ENCODE results near the gene ISLR.

Gene ISLR

DNA sequence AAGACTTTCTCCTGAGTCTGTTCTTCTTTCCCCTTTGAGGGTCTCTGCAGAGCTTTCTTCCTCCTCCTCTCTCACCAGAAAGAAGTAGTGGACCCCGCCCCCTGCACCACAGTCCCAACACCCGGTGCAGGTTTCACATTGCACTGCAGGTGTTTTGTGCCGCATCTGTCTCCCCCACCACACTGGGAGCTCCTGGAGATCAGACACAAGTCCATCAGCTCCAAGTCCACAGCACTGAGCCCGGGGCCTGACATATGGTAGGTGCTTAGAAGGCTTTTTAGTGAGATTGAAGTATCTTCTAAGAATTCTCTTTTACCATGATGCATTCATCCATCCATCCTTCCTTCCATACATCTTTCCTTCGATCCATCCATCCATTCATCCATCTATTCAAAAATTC, 19.2 kb downstream of the ISLR start:
- Mint-ChIP-seq H3K36me3 (ENCODE audit: low read depth) (no peaks in the 10 kb centered on the region), H3K4me3 (no peak overlapping the region), H3K9me3 (no peaks in the 10 kb centered on the region), H3K4me1 (ENCODE audit: low read depth) (no peaks in the 10 kb centered on the region), H3K27me3 (no peaks in the 10 kb centered on the region), H3K27ac (no peak overlapping the region)

DNA sequence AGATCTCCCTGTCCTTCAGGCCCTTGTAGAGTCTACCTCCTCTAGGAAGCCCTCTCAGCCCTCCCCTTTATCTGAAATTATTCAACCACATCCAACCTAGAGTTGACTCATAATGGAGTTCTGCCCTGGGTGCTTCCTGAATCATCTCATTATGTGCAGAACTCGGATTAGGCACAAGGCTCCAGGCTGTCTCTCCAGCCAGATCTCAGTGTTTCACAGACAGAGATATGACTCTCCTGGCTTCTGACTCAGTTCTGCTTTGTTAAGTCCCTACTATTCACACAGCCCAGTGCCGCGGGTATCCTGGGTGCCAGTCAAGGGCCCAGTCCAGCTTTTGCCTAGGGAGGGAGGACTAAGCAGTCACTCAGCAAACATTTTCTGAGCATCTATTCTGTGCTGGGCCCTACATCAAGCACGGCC, 19.8 kb downstream of the ISLR start:
- no peaks in the 10 kb centered on the region for H3K36me3 Mint-ChIP-seq (ENCODE audit: low read depth)
- no peak overlapping the region for H3K4me3 Mint-ChIP-seq
- H3K27me3 Mint-ChIP-seq: no peaks in the 10 kb centered on the region
- H3K9me3 Mint-ChIP-seq: no peaks in the 10 kb centered on the region
- no peaks in the 10 kb centered on the region for H3K4me1 Mint-ChIP-seq (ENCODE audit: low read depth)
- H3K27ac Mint-ChIP-seq: no peak overlapping the region

DNA sequence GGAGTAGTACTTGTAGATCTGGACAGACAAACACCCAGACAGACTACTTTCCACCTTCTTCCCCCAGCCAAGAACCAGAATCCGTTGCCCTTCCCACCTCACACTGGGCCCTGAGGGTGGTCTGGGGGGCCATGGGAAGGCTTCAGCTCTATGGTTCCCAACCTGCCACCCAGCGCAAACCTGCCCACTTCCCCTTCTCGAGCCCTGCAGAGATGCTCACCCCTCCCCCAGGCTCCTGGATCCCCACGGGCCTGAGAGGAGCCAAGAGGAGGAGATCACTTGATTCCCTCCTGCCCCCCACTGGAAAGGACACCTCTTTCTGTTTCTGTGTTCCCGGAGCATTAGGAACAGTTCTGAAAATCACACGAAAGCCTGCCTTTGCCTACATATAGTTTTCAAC, 20.4 kb downstream of the ISLR start:
- Mint-ChIP-seq H3K4me1 (ENCODE audit: low read depth) (no peaks in the 10 kb centered on the region), H3K27me3 (no peaks in the 10 kb centered on the region), H3K27ac (no peak overlapping the region), H3K9me3 (no peaks in the 10 kb centered on the region), H3K36me3 (ENCODE audit: low read depth) (no peaks in the 10 kb centered on the region), H3K4me3 (no peak overlapping the region)

DNA sequence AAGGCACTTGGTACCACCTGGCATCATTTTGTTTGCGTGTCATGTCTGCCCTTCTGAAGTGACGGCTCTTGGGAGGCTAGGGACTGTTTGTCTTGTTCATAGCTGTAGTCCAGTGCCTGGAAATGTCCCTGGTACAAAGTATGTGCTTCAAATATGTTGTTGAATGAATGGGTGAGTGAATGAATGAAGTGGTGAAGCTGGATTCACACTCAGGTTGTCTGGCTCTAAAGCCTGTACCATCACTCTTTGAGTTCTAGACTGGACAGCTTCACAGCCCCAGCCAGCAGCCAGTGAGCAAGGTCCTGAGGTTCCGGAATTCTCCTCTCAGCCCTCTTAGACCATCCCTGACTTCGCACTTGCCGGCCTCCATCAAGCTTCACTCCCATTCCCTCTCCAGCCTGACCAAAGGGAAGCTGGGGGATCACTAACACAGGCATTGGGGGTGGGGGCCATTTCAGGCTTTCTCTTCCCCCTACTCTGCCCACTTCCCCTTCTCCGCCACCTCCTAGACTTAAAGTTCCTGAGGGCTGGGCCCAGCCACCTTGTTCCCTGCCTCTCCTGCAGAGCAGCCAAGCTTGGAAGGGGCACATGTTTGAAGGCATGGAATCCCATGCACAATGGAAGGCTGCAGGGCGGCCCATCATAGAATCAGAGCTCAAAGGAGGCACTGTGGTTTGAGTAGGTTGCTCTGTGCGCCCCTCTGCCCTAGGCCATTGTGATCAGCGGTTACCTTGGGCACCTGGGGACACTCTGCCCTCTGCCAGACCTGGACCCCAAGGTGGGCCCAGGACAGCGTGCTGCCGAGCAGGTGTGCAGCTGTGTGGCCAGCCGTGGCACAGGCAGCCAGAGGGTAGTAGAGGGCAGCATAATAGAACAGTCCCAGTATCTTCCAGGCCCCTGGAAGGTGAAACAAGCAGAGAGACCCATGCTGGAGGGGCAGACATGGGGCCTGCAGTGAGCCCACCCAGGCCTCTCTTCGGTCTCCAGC, 21.4 kb downstream of the ISLR start:
- no peaks in the 10 kb centered on the region for H3K9me3 Mint-ChIP-seq
- no peaks in the 10 kb centered on the region for H3K27me3 Mint-ChIP-seq

DNA sequence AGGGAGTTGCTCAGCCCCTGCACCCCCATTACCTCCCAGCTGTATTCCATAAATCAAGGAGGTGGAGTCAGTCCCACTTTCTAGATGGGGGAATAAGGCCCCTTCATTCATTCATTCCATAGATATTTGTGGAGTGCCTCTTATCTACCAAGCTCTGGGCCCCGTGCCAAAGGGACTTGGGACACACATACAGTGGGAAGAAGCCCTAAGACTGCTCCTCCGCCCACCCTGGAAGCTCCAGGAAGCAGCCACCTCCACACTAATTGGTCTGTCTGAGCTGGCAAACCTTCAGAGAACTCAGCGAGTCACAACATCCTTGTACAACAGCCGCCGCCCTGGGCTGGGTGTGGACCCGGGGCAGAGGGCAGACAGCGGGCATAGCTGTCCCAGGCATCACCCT, 22.7 kb downstream of the ISLR start:
- H3K4me1 Mint-ChIP-seq (ENCODE audit: low read depth): no peaks in the 10 kb centered on the region
- no peak overlapping the region for H3K27ac Mint-ChIP-seq
- no peaks in the 10 kb centered on the region for H3K27me3 Mint-ChIP-seq
- no peaks in the 10 kb centered on the region for H3K9me3 Mint-ChIP-seq
- H3K4me3 Mint-ChIP-seq: no peak overlapping the region
- no peaks in the 10 kb centered on the region for H3K36me3 Mint-ChIP-seq (ENCODE audit: low read depth)

More for the DNA sequence above, 21.4 kb downstream of the ISLR start:
- H3K36me3 Mint-ChIP-seq (ENCODE audit: low read depth): no peaks in the 10 kb centered on the region
- no peak overlapping the region for H3K27ac Mint-ChIP-seq
- no peak overlapping the region for H3K4me3 Mint-ChIP-seq
- no peaks in the 10 kb centered on the region for H3K4me1 Mint-ChIP-seq (ENCODE audit: low read depth)

DNA sequence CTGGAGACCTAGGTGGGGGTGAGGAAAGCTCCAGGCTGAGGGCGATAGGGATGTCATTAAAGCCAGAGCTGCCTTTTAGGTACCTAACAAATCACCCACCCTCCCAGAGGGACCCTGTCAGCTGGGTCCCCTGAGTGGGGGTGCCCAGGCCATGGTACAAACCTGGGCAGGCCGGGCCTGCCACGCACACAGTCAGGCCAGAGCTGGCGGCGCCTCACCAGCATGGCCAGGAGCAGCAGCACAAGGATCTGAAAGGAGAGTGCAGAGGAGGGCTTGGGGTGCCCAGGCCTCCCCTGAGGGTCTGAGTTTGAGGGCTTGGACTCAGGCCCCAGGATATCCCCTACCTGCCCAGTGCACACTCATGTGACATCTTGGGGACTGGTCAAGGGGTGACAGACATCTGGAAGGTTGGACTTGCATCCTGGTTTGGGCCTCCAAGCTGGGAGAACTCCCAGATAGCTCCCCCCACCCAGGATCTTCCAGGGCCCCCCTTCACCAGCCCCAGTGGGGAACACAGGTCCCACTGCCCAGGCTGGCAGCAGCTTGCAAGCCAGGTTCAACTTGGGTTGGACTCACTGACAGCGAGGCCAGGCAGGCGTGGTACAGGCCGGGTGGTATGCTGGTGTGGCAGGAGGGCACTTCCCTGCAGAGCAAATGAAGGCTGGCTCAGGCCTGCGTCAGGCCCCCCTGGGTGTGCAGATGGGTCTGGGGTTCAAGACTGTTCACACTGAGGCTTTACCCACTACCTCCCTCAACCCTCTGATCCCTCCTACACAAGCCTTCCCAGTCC, 23.9 kb downstream of the ISLR start:
- H3K27me3 Mint-ChIP-seq: no peaks in the 10 kb centered on the region
- no peaks in the 10 kb centered on the region for H3K9me3 Mint-ChIP-seq
- no peaks in the 10 kb centered on the region for H3K4me1 Mint-ChIP-seq (ENCODE audit: low read depth)
- H3K36me3 Mint-ChIP-seq (ENCODE audit: low read depth): no peaks in the 10 kb centered on the region
- no peak overlapping the region for H3K27ac Mint-ChIP-seq
- no peak overlapping the region for H3K4me3 Mint-ChIP-seq

DNA sequence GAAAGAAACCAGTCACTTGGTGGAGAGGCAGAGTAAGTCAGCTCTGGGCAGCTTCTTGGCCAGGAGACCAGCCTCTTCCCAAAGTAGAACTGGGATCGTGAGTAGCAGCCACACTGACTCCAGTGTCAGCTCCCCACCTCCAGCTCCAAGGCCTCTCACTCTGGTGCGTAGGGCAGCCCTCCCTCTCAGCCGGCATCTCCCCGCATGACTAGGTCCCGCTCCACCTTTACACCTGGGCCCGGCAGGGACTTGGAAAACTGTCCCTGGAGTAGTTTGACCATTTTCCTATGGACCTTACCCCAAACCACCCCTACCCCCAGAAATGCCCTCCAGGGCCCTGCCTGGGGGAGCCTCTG, 25.8 kb downstream of the ISLR start:
- Mint-ChIP-seq H3K27me3 (peaks cover 3% of the 10 kb centered on the region), H3K4me3 (no peak overlapping the region), H3K36me3 (ENCODE audit: low read depth) (no peaks in the 10 kb centered on the region), H3K9me3 (no peaks in the 10 kb centered on the region), H3K27ac (no peak overlapping the region), H3K4me1 (ENCODE audit: low read depth) (no peaks in the 10 kb centered on the region)

DNA sequence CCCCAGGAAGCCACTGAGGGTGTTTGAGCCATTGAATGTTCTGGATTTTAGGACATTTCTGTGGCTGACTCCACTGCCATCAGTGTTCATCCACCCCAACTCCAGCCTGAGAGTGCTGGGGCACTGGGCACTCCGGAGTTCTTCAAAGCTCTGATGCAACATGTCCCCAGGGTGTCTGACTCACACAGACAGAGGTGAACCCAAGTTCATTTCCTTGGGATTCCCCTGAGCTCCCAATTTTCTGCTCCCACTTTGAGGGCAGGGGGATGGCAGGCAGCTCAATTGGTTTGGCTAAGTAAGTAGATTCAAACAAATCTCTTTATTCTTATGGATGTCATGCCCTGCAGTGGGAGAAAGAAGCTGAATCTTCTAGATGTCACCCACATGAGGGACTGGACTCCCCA, 26.9 kb downstream of the ISLR start:
- H3K36me3 Mint-ChIP-seq (ENCODE audit: low read depth): no peaks in the 10 kb centered on the region
- H3K4me1 Mint-ChIP-seq (ENCODE audit: low read depth): no peaks in the 10 kb centered on the region
- H3K4me3 Mint-ChIP-seq: no peak overlapping the region
- H3K27ac Mint-ChIP-seq: no peak overlapping the region
- peaks cover 3% of the 10 kb centered on the region for H3K27me3 Mint-ChIP-seq
- H3K9me3 Mint-ChIP-seq: no peaks in the 10 kb centered on the region

DNA sequence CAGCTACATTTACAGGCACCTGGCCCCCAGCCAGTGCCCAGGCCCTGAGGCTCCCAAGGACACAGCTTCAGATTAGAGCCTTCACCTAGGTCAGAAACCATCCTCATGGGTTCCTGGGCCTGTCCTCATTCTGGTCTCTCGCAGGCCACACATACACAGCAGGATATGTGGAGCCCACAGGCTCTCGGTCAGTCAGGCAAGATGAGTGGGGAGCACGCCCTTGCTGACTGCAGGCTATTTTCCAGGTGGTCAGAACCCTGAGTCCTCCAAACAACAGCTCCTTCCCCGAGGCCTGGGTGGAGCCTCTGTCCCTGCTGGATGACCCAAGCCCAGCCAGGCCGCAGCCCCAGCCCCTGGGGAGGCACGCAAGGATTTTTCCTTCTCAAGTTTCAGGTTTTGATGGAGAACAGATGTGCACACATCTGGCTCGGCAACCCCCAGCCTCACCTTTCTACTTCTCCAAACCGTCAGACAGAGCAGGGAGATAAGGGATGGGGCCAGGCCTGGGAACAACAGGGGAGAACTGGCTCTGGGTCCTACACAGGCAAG, 27.4 kb downstream of the ISLR start:
- no peaks in the 10 kb centered on the region for H3K4me1 Mint-ChIP-seq (ENCODE audit: low read depth)
- no peak overlapping the region for H3K27ac Mint-ChIP-seq
- no peak overlapping the region for H3K4me3 Mint-ChIP-seq
- H3K27me3 Mint-ChIP-seq: peaks cover 3% of the 10 kb centered on the region
- no peaks in the 10 kb centered on the region for H3K36me3 Mint-ChIP-seq (ENCODE audit: low read depth)
- no peaks in the 10 kb centered on the region for H3K9me3 Mint-ChIP-seq

DNA sequence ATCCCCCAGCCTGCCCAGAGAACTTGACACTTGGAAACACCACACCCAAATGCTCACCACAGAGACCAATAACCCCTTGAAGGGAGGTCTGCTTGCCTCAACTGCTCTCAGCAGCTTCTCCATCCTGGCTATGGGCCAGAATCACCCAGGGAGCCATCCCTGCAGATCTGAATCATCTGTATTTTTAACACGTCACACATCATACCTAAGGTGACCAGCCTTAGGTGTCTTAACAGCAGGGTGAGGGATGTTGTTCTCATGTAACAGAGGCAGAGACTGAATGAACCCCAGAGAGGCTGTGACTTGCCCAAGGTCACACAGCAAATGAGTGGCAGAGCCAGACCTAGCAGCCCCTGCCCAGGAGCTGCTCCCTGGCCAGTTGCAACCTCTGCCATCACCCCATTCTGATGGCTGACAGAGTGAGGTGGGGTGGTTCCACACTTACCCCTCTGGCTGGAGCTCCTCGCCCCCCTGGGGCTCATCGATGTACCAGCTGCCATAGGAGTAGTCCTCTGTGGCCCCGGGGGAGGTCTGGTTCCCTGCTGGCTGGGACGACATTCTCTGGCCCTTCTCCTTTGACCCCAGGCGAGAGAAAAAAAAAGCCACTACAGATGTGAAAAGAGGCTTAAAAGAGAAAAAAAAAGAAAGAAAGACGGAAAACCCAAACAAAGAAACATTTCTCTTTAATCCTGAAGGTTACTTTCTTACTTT, 28.4 kb downstream of the ISLR start:
- Mint-ChIP-seq H3K4me1 (ENCODE audit: low read depth) (no peaks in the 10 kb centered on the region), H3K27me3 (peaks cover 3% of the 10 kb centered on the region), H3K36me3 (ENCODE audit: low read depth) (no peaks in the 10 kb centered on the region), H3K9me3 (no peaks in the 10 kb centered on the region), H3K27ac (peak overlapping the region; percentile 45), H3K4me3 (no peak overlapping the region)

DNA sequence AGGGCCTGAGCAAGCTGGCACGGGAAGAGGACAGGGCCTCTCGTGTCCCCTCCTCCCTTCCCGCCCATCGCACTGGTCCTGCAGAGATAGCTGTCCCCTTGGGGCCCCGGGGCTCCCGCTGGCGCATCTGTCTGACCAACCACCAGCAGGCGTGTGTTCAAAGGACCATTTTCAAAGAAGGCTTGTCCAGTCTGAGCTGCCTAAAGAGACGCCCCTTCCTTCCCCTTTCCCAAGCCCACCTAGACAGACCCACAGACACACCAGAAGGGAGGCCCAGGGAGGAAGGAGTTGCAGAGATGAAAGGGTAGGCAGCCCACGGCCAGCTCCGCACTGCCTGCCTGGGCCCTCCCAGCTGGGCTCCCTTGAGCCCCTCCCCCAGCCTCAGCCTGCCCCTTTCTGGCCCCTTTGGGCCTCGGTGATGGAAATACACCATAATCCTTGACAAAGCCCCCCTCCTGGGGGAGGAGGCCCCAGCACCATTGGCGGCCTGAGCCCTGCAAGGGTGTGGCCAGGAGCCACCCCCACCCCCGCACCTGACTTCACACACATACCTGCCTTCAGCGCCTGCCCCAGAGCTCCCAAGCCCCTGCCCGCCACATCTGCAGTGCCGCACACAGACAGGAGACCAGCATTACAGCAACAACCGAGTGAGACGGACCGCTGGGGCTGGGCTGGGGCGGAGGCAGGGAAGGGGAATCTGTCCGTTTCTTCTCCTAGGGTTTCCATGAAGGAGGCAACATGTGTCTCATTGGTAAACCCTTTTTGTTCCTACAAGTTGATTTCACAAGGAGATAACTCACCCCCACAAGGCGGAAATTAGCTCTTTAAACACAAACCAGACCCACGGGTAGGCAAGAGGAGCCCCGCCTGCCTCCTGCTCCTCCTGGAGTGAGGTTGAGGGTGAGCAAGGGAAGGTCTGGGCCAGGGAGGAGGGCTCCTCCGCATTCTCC, 29.2 kb downstream of the ISLR start, which contains the start of gene STRA6:
STRA6 (minus strand) TSS at position 336 of the 950 bp plus-strand sequence. CDS start 520 bp downstream, outside the sequence.
- H3K4me3 Mint-ChIP-seq: no peak within 1 kb of the TSS

DNA sequence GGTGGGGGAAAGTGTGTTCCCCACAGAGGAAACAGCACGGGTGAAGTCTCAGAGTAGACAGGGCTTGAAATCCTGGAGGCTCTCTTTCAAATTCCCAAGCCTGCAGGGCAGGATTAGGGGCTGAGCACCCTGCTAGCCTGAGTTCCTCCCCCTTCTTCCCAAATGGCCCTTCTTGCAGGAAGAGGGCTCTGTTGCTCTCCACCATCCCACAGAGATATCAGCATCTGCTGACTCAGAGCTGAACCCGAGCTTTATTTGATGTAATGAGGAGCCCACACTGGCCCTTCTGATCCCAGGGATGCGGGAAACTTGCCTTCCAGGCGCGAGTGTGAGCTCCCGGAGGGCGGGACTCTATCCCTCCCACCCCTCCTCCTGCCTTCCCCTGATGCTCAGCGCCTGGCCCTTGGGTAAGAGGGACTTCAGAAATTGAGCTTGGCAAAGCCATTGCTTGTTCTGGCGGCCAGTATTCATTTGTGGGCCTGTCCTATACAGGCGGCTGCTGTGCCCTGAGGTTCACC, 30.5 kb downstream of the ISLR start:
- Mint-ChIP-seq H3K27ac (no peak overlapping the region), H3K36me3 (ENCODE audit: low read depth) (no peaks in the 10 kb centered on the region), H3K4me1 (ENCODE audit: low read depth) (no peaks in the 10 kb centered on the region), H3K9me3 (no peaks in the 10 kb centered on the region), H3K27me3 (peaks cover 6% of the 10 kb centered on the region), H3K4me3 (no peak overlapping the region)

More for the DNA sequence above, 29.2 kb downstream of the ISLR start, which contains the start of gene STRA6:
- no peaks in the 10 kb centered on the region for H3K4me1 Mint-ChIP-seq (ENCODE audit: low read depth)
- H3K27ac Mint-ChIP-seq: peak within 1 kb of the TSS; percentile 45
- H3K27me3 Mint-ChIP-seq: peaks cover 6% of the 10 kb centered on the region
- no peaks in the 10 kb centered on the region for H3K36me3 Mint-ChIP-seq (ENCODE audit: low read depth)
- no peaks in the 10 kb centered on the region for H3K9me3 Mint-ChIP-seq

DNA sequence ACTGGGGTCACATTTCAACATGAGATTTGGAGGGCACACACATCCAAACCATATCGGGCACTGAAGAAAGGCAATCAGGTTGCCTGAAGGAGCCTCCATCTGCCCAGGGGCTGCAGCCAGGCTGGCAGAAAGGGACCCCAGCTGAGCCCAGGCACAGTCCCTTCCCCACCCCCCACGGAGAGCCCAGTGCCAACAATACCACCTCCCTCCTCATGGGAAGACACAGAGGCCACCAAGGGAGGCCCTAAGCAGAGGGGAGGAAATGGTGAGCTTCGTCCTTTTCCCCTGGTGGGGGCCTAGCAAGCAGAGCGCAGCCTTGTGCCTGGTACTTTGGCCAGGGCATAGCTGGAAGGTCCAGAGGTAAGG, 32.1 kb downstream of the ISLR start:
- no peak overlapping the region for H3K4me3 Mint-ChIP-seq
- H3K9me3 Mint-ChIP-seq: no peaks in the 10 kb centered on the region
- no peaks in the 10 kb centered on the region for H3K4me1 Mint-ChIP-seq (ENCODE audit: low read depth)
- no peak overlapping the region for H3K27ac Mint-ChIP-seq
- H3K27me3 Mint-ChIP-seq: peaks cover 6% of the 10 kb centered on the region
- no peaks in the 10 kb centered on the region for H3K36me3 Mint-ChIP-seq (ENCODE audit: low read depth)

All from stimulated activated naive CD8-positive, alpha-beta T cell treated with anti-CD3 and anti-CD28 coated beads, Interleukin-15, Interleukin-2, amounts not matched to agents 100 ng/mL and 50 ng/mL, for 24 hours (primary cell).